GM23248 (cell line): Measurements from ENCODE around the gene ZMYM5. TPM values are rescaled to one million over a fixed set of nuclear protein-coding genes. Genes with fewer than 3 reads are reported as not detected.
"Not testable (repeated sequence)": the region's sequence is repeated elsewhere in the genome, so short reads cannot be mapped to it uniquely, and the experiment has no call there.

Source experiments
- DNase-seq: peaks from one replicate; pipeline ENCODE4 v3.0.0-alpha.2; 2015
- H2AFZ ChIP-seq: fragments of 200-600 bp; sonication (generic); 2 replicates; pipeline ENCODE4 v1.6.1; 2016; ENCODE audit warnings: antibody characterized with exemption
- H3F3A ChIP-seq: fragments of 200-600 bp; sonication (generic); 2 replicates; pipeline ENCODE4 v1.6.1; 2016; ENCODE audit warnings: mild to moderate bottlenecking, antibody characterized with exemption, mixed run types; ENCODE audit not compliant: insufficient read depth
- H3K27ac ChIP-seq: fragments of 200-600 bp; sonication (generic); 2 replicates; pipeline ENCODE4 v1.5.1; 2016; ENCODE audit warnings: mild to moderate bottlenecking
- H3K27me3 ChIP-seq: fragments of 200-600 bp; sonication (generic); replicated peaks from 2 replicates; pipeline ENCODE4 v1.6.1; 2016; ENCODE audit warnings: mild to moderate bottlenecking; ENCODE audit not compliant: insufficient read depth
- H3K36me3 ChIP-seq: fragments of 200-600 bp; sonication (generic); 2 replicates; pipeline ENCODE4 v1.6.1; 2016; ENCODE audit warnings: low read depth, mild to moderate bottlenecking
- H3K4me1 ChIP-seq: fragments of 200-600 bp; sonication (generic); 2 replicates; pipeline ENCODE4 v1.6.1; 2016; ENCODE audit warnings: mild to moderate bottlenecking; ENCODE audit not compliant: insufficient read depth
- H3K4me2 ChIP-seq: fragments of 200-600 bp; sonication (generic); one replicate; pipeline ENCODE4 v1.6.1; 2016; ENCODE audit warnings: mild to moderate bottlenecking; ENCODE audit not compliant: unreplicated experiment
- H3K4me3 ChIP-seq: fragments of 200-600 bp; sonication (generic); 2 replicates; pipeline ENCODE4 v1.5.1; 2016; ENCODE audit warnings: mild to moderate bottlenecking
- H3K79me2 ChIP-seq: fragments of 200-600 bp; sonication (generic); 2 replicates; pipeline ENCODE4 v1.6.1; 2016; ENCODE audit warnings: mild to moderate bottlenecking; ENCODE audit not compliant: insufficient read depth
- H3K9ac ChIP-seq: fragments of 200-600 bp; sonication (generic); 2 replicates; pipeline ENCODE4 v1.6.1; 2016; ENCODE audit warnings: mild to moderate bottlenecking
- H3K9me2 ChIP-seq: fragments of 200-600 bp; sonication (generic); 2 replicates; pipeline ENCODE4 v1.6.1; 2016; ENCODE audit warnings: mixed run types, mild to moderate bottlenecking, moderate library complexity; ENCODE audit not compliant: insufficient read depth
- H3K9me3 ChIP-seq: fragments of 200-600 bp; sonication (generic); one replicate; pipeline ENCODE4 v1.6.1; 2017; ENCODE audit warnings: low read depth
- H4K20me1 ChIP-seq: fragments of 200-600 bp; sonication (generic); 2 replicates; pipeline ENCODE4 v1.6.0; 2016; ENCODE audit not compliant: insufficient read depth
- EZH2 ChIP-seq: fragments of 200-600 bp; sonication (generic); IDR thresholded peaks from 2 replicates; pipeline ENCODE4 v1.6.1; 2018; ENCODE audit warnings: antibody characterized with exemption, mild to moderate bottlenecking; ENCODE audit not compliant: insufficient read depth, poor library complexity, severe bottlenecking
- EZH2phosphoT487 ChIP-seq: fragments of 200-600 bp; sonication (generic); IDR thresholded peaks from 2 replicates; pipeline ENCODE4 v1.6.1; 2018; ENCODE audit warnings: antibody characterized with exemption, moderate library complexity, mild to moderate bottlenecking, low read depth; ENCODE audit not compliant: insufficient read depth
- WGBS, 2 experiments: methylation state at CpG; one replicate each; pipeline ENCODE4 v1.1.6; 2015 to 2017; ENCODE audit warnings: low lambda C conversion rate in 2 of 2, low coverage in 1 of 2; ENCODE audit errors: missing lambda C conversion rate in 2 of 2; 5-methylcytosine and 5-hydroxymethylcytosine counted together
- in situ Hi-C: fragments of 300-500 bp; cut with MboI; formaldehyde crosslinking; loops from 2 replicates; pipeline ENCODE4 v1.15.0; 2020
- polyA plus RNA-seq: library from polyadenylated mRNA; unstranded; fragments of >200 nt; fragmentation: Nextera tagmentation; extraction: Ambion mirVana; gene quantifications from 2 replicates; pipeline ENCODE4 v1.2.1, GENCODE V29; 2016
- total RNA-seq: library from RNA; depleted of rRNA; stranded (reverse); fragments of >200 nt; shearing (Covaris generic); gene quantifications from 2 replicates; pipeline ENCODE4 v1.2.3, GENCODE V29; 2014

The ZMYM5 gene
- total and polyA plus RNA-seq, 2 experiments from 2014 or later: 12.4 to 16.9 TPM

DNA sequence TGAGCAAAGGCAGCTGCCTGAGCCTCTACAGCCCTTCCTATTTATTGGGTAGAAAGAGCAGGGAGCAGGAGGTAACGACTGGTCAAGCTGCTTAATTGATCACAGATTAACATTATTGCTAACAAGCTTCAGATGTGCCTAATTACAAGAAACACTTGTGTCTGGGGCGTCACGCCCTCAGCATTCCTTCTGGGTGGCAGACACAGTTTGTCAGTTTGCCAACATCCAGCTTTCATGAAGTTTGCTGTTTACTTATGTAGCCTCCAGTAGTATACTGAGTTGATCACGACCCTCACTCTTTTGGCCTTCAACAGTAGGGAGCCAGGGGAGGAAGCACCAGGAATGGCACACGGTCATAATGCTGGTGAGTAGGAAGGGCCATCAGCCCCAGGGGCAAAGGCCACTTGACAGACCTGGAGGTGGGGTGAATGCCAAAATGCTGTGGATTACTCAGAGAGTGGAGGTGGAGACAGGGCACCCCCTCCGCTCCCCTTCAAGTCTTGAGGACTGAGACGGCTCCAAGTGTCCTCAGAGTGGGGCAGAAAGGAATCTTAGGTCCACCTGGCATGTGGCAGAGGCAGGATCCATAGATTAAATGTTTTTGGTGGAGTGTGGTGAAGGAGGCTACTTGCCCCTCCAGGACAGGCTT, 45.8 kb downstream of the ZMYM5 start:
- no peaks in the 10 kb centered on the region for H3K27me3 ChIP-seq
- H3K4me3 ChIP-seq: no peak overlapping the region
- H3K4me2 ChIP-seq: no peak overlapping the region
- peaks cover 7% of the 10 kb centered on the region; the same call in 1 of the 2 replicates for H3K36me3 ChIP-seq
- H3K79me2 ChIP-seq: peaks cover 18% of the 10 kb centered on the region
- in situ Hi-C loops: no loop called here
- H3K9ac ChIP-seq: no peak overlapping the region
- no peak for TF ChIP-seq EZH2
- no peak for TF ChIP-seq EZH2phosphoT487
- H4K20me1 ChIP-seq: no peaks in the 10 kb centered on the region
- no peaks in the 10 kb centered on the region for H3K4me1 ChIP-seq
- 53 to 58% methylated on average over 7 of the region's 7 CpGs for WGBS, 2 experiments
- DNase-seq: no peak
- H3K9me2 ChIP-seq: no peaks in the 10 kb centered on the region
- H3K9me3 ChIP-seq: no peaks in the 10 kb centered on the region
- H2AFZ ChIP-seq: no peak overlapping the region
- no peaks in the 10 kb centered on the region for H3F3A ChIP-seq
- no peak overlapping the region for H3K27ac ChIP-seq

GRCh38 chr13:19817106-19817505, 46.3 kb downstream of the ZMYM5 start:
- Histone ChIP-seq H3K9me3 (no peaks in the 10 kb centered on the region), H3K9ac (no peak overlapping the region), H3K4me3 (no peak overlapping the region), H3K27me3 (no peaks in the 10 kb centered on the region), H3K79me2 (peaks cover 14% of the 10 kb centered on the region), H3K9me2 (no peaks in the 10 kb centered on the region), H3K4me2 (no peak overlapping the region), H4K20me1 (no peaks in the 10 kb centered on the region), H3K4me1 (no peaks in the 10 kb centered on the region), H3F3A (no peaks in the 10 kb centered on the region), H3K36me3 (0 out of 2 replicates have a peak, but pooled peaks cover 2% of the 10 kb centered on the region), H2AFZ (no peak overlapping the region), H3K27ac (no peak overlapping the region)
- TF ChIP-seq EZH2: no peak
- no peak for TF ChIP-seq EZH2phosphoT487
- no peak for DNase-seq
- WGBS, 2 experiments: 98 to 99% methylated on average over 10 of the region's 10 CpGs
- in situ Hi-C loops: no loop called here

DNA sequence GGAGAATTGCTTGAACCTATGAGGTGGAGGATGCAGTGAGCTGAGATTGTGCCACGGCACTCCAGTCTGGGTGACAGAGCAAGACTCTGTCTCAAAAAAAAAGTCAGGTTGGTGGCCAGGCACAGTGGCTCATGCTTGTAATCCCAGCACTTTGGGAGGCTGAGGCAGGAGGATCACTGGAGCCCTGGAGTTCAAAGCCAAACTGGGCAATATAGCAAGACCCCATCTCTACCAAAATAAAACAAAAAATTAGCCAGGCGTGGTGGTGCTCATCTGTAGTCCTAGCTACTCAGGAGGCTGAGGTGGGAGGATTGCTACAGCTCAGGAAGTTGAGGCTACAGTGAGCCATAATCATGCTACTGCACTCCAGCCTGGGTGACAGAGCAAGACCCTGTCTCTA, 47.6 kb downstream of the ZMYM5 start:
- H3K4me2 ChIP-seq, H3F3A ChIP-seq, H3K36me3 ChIP-seq, H3K79me2 ChIP-seq, H3K9me3 ChIP-seq, H3K4me3 ChIP-seq, H3K9ac ChIP-seq, in situ Hi-C loops, H3K27ac ChIP-seq, H3K27me3 ChIP-seq, H2AFZ ChIP-seq, H3K9me2 ChIP-seq, H4K20me1 ChIP-seq, DNase-seq, H3K4me1 ChIP-seq: not testable (repeated sequence)
- 98 to 100% methylated on average over 2 of the region's 2 CpGs for WGBS, 2 experiments

GRCh38 chr13:19810996-19811881, 52.2 kb downstream of the ZMYM5 start:
- Histone ChIP-seq H3K9me3 (no peaks in the 10 kb centered on the region), H3K9me2 (no peaks in the 10 kb centered on the region), H3K9ac (no peak overlapping the region), H3K79me2 (no peaks in the 10 kb centered on the region), H3K4me3 (no peak overlapping the region), H3F3A (no peaks in the 10 kb centered on the region), H3K36me3 (no peaks in the 10 kb centered on the region), H3K27me3 (no peaks in the 10 kb centered on the region), H4K20me1 (no peaks in the 10 kb centered on the region), H2AFZ (no peak overlapping the region), H3K4me1 (no peaks in the 10 kb centered on the region), H3K4me2 (no peak overlapping the region), H3K27ac (no peak overlapping the region)
- no peak for DNase-seq
- in situ Hi-C loops: no loop called here
- TF ChIP-seq EZH2phosphoT487 (no peak), EZH2 (no peak)
- 89 to 94% methylated on average over 7 of the region's 7 CpGs for WGBS, 2 experiments
